Measurements from ENCODE around the gene GRID2IP.

GRID2IP gene

DNA sequence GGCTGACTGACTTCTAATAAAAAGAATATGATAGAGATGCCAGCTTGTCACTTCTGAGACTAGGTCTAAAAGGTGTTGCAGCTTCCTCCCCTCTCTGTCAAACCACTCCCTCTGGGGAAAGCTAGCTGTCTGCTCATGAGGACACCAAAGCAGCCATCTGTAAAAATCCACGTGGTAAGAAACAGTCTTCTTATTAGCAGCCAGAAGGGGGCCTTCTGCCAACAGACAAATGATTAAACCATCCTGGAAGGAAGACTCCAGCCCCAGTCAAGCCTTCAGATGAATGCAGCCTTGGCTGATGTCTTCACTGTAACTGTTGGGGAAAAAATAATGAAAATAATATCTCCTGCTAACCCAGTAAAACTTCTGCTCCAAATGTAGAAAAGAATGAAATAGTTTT is 61.6 kb downstream of the GRID2IP start:
- Histone ChIP-seq H3K4me3 (IDR thresholded peaks at IDR 0.05; ENCODE audit: insufficient read depth, low read depth, low read length) (no peak overlapping the region), H3K27me3 (ENCODE audit: insufficient read depth, low read depth) (no peaks in the 10 kb centered on the region), H4K20me1 (ENCODE audit: insufficient read depth) (no peaks in the 10 kb centered on the region), H3K9ac (no peak overlapping the region), H3K27ac (no peak overlapping the region), H2AFZ (ENCODE audit: low read depth) (no peak overlapping the region), H3K4me1 (ENCODE audit: low read depth, poor library complexity, severe bottlenecking) (peaks cover 1% of the 10 kb centered on the region), H3K79me2 (ENCODE audit: insufficient read depth, low read depth) (no peaks in the 10 kb centered on the region), H3K4me2 (no peak overlapping the region), H3K36me3 (ENCODE audit: insufficient read depth) (no peaks in the 10 kb centered on the region)
- no peak for TF ChIP-seq CTCF (conservative IDR thresholded peaks at IDR 0.05; ENCODE audit: low read depth, low read length)

GRCh38 chr7:6487184-6487545 is 64.1 kb downstream of the GRID2IP start:
- H3K27ac ChIP-seq, result no peak overlapping the region
- H4K20me1 ChIP-seq (ENCODE audit: insufficient read depth), result peaks cover 8% of the 10 kb centered on the region; the same call in 1 of the 2 replicates
- TF ChIP-seq CTCF (conservative IDR thresholded peaks at IDR 0.05; ENCODE audit: low read depth, low read length), result no peak
- no peak overlapping the region for H2AFZ ChIP-seq (ENCODE audit: low read depth)
- peaks cover 12% of the 10 kb centered on the region for H3K4me1 ChIP-seq (ENCODE audit: low read depth, poor library complexity, severe bottlenecking)
- no peaks in the 10 kb centered on the region for H3K36me3 ChIP-seq (ENCODE audit: insufficient read depth)
- no peak overlapping the region for H3K9ac ChIP-seq
- no peak overlapping the region for H3K4me2 ChIP-seq
- H3K4me3 ChIP-seq (IDR thresholded peaks at IDR 0.05; ENCODE audit: insufficient read depth, low read depth, low read length), result no peak overlapping the region
- peaks cover 18% of the 10 kb centered on the region for H3K79me2 ChIP-seq (ENCODE audit: insufficient read depth, low read depth)
- H3K27me3 ChIP-seq (ENCODE audit: insufficient read depth, low read depth), result no peaks in the 10 kb centered on the region

- H3K4me1 ChIP-seq (ENCODE audit: low read depth, poor library complexity, severe bottlenecking), result peaks cover 15% of the 10 kb centered on the region
- no peak overlapping the region for H2AFZ ChIP-seq (ENCODE audit: low read depth)
- no peak overlapping the region for H3K4me3 ChIP-seq (IDR thresholded peaks at IDR 0.05; ENCODE audit: insufficient read depth, low read depth, low read length)
- no peaks in the 10 kb centered on the region for H3K36me3 ChIP-seq (ENCODE audit: insufficient read depth)
- H3K79me2 ChIP-seq (ENCODE audit: insufficient read depth, low read depth), result peaks cover 24% of the 10 kb centered on the region
- peaks cover 9% of the 10 kb centered on the region; the same call in 1 of the 2 replicates for H4K20me1 ChIP-seq (ENCODE audit: insufficient read depth)
- H3K4me2 ChIP-seq, result no peak overlapping the region
- H3K27ac ChIP-seq, result no peak overlapping the region
- no peak overlapping the region for H3K9ac ChIP-seq
- no peak for TF ChIP-seq CTCF (conservative IDR thresholded peaks at IDR 0.05; ENCODE audit: low read depth, low read length)
- no peaks in the 10 kb centered on the region for H3K27me3 ChIP-seq (ENCODE audit: insufficient read depth, low read depth)
Measured at GRCh38 chr7:6486438-6487183, 64.7 kb downstream of the GRID2IP start.

- Histone ChIP-seq H2AFZ (ENCODE audit: low read depth) (peak overlapping the region; percentile 77; the same call in 1 of the 2 replicates), H3K9ac (peak overlapping the region; percentile 68), H3K36me3 (ENCODE audit: insufficient read depth) (no peaks in the 10 kb centered on the region), H3K4me3 (IDR thresholded peaks at IDR 0.05; ENCODE audit: insufficient read depth, low read depth, low read length) (no peak overlapping the region), H3K79me2 (ENCODE audit: insufficient read depth, low read depth) (peaks cover 62% of the 10 kb centered on the region), H3K27ac (peak overlapping the region; percentile 32; the same call in 1 of the 2 replicates), H3K4me1 (ENCODE audit: low read depth, poor library complexity, severe bottlenecking) (peaks cover 23% of the 10 kb centered on the region), H4K20me1 (ENCODE audit: insufficient read depth) (peaks cover 17% of the 10 kb centered on the region; the same call in 1 of the 2 replicates), H3K27me3 (ENCODE audit: insufficient read depth, low read depth) (no peaks in the 10 kb centered on the region), H3K4me2 (peak overlapping the region; percentile 53)
- no peak for TF ChIP-seq CTCF (conservative IDR thresholded peaks at IDR 0.05; ENCODE audit: low read depth, low read length)
Measured at GRCh38 chr7:6482743-6483119, 68.5 kb downstream of the GRID2IP start.

Measured in KMS-11 (cell line).